IMR-90 (cell line): ENCODE results near the gene MLLT3. TPM values are rescaled to one million over a fixed set of nuclear protein-coding genes. Genes with fewer than 3 reads are reported as not detected.
A peak's percentile ranks its signal among the peaks of the same experiment; 100 is the strongest.

Experiments
- ATAC-seq: fragments of 200-7000 bp; cut with Tn5 transposase; 2 replicates; pipeline ENCODE4 v1.9.1; 2020; ENCODE audit warnings: low read depth, mild to moderate bottlenecking, moderate library complexity
- BruUV-seq: library from RNA; stranded (reverse); fragments of 400-500 nt; replicated peaks from 2 replicates; lab custom pipeline; 2021; lab: Mats Ljungman, UMichigan
- CTCF ChIA-PET: fragments of 300-600 bp; formaldehyde crosslinking; extraction: SDS; loops from one replicate; lab custom pipeline; 2021; ENCODE audit warnings: antibody characterized with exemption; lab: Yijun Ruan, JAX
- POLR2A ChIA-PET: fragments of 300-600 bp; sonication (Branson Sonifier 250); formaldehyde crosslinking; loops from one replicate; lab custom pipeline; 2022; ENCODE audit warnings: antibody characterized with exemption; ENCODE audit not compliant: unreplicated experiment; lab: Charles Lee
- DNase-seq: peaks from one replicate; pipeline ENCODE4 v3.0.0; 2013
- H2AFZ ChIP-seq: replicated peaks from 2 replicates; pipeline ENCODE3; 2013; ENCODE audit warnings: low read length, mild to moderate bottlenecking; ENCODE audit not compliant: poor library complexity
- H2AK5ac ChIP-seq: 2 replicates; pipeline ENCODE4 v1.6.1; 2013; ENCODE audit warnings: low read depth, low read length, inconsistent platforms
- H2AK9ac ChIP-seq: replicated peaks from 2 replicates; pipeline ENCODE3; 2013; ENCODE audit warnings: mild to moderate bottlenecking, low read depth, low read length, moderate library complexity; ENCODE audit not compliant: poor library complexity
- H2BK120ac ChIP-seq: 2 replicates; pipeline ENCODE4 v1.6.1; 2013; ENCODE audit warnings: low read depth, low read length, inconsistent platforms
- H2BK15ac ChIP-seq: 3 replicates; pipeline ENCODE4 v1.6.1; 2013; ENCODE audit warnings: low read depth, low read length, inconsistent platforms
- H2BK20ac ChIP-seq: 2 replicates; pipeline ENCODE4 v1.6.1; 2013; ENCODE audit warnings: low read depth, mild to moderate bottlenecking, inconsistent platforms, low read length, moderate library complexity
- H2BK5ac ChIP-seq: 2 replicates; pipeline ENCODE4 v1.6.1; 2013; ENCODE audit warnings: mild to moderate bottlenecking, low read depth, low read length, inconsistent platforms; ENCODE audit not compliant: poor library complexity, severe bottlenecking
- H3K14ac ChIP-seq: replicated peaks from 2 replicates; pipeline ENCODE4 v1.6.1; 2013; ENCODE audit warnings: low read depth, low read length, inconsistent platforms
- H3K18ac ChIP-seq: 2 replicates; pipeline ENCODE4 v1.6.1; 2013; ENCODE audit warnings: low read depth, low read length, control low read depth
- H3K23ac ChIP-seq: 2 replicates; pipeline ENCODE4 v1.6.1; 2013; ENCODE audit warnings: low read depth, low read length, inconsistent platforms
- H3K27ac ChIP-seq: 2 replicates; pipeline ENCODE4 v1.5.1; 2013; ENCODE audit warnings: mild to moderate bottlenecking, control low read depth, low read length; ENCODE audit not compliant: insufficient read depth
- H3K27me3 ChIP-seq: 2 replicates; pipeline ENCODE4 v1.6.1; 2013; ENCODE audit warnings: low read length; ENCODE audit not compliant: control insufficient read depth, insufficient read depth
- H3K36me3 ChIP-seq: 2 replicates; pipeline ENCODE4 v1.6.1; 2013; ENCODE audit warnings: low read length, mixed read lengths; ENCODE audit not compliant: control insufficient read depth, insufficient read depth
- H3K4ac ChIP-seq: 2 replicates; pipeline ENCODE4 v1.6.1; 2013; ENCODE audit warnings: low read depth, low read length, inconsistent platforms
- H3K4me1 ChIP-seq: 2 replicates; pipeline ENCODE4 v1.6.1; 2013; ENCODE audit warnings: low read length, mixed read lengths; ENCODE audit not compliant: control insufficient read depth, insufficient read depth
- H3K4me2 ChIP-seq: 2 replicates; pipeline ENCODE4 v1.6.1; 2013; ENCODE audit warnings: low read depth, mild to moderate bottlenecking, control low read depth, low read length, moderate library complexity
- H3K4me3 ChIP-seq: 2 replicates; pipeline ENCODE4 v1.5.1; 2013; ENCODE audit warnings: low read depth, mild to moderate bottlenecking, control low read depth, low read length, moderate library complexity; ENCODE audit not compliant: insufficient read depth
- H3K56ac ChIP-seq: 2 replicates; pipeline ENCODE4 v1.6.1; 2013; ENCODE audit warnings: low read length, inconsistent platforms; ENCODE audit not compliant: insufficient read depth; ENCODE audit errors: extremely low read depth
- H3K79me1 ChIP-seq, 2 experiments: 2 replicates each; pipeline ENCODE4 v1.6.1; 2013; ENCODE audit warnings: low read length in 2 of 2, inconsistent platforms in 1 of 2, low read depth in 1 of 2
- H3K9ac ChIP-seq: 2 replicates; pipeline ENCODE4 v1.6.1; 2013; ENCODE audit warnings: low read depth, low read length, control low read depth
- H3K9me1 ChIP-seq: 2 replicates; pipeline ENCODE4 v1.6.1; 2013; ENCODE audit warnings: low read length, inconsistent platforms; ENCODE audit not compliant: insufficient read depth
- H3K9me3 ChIP-seq: 2 replicates; pipeline ENCODE4 v1.6.1; 2013; ENCODE audit warnings: low read length; ENCODE audit not compliant: control insufficient read depth, insufficient read depth
- H4K20me1 ChIP-seq: 2 replicates; pipeline ENCODE4 v1.6.1; 2013; ENCODE audit warnings: low read length, inconsistent platforms; ENCODE audit not compliant: insufficient read depth
- H4K5ac ChIP-seq: 2 replicates; pipeline ENCODE4 v1.6.1; 2013; ENCODE audit warnings: mild to moderate bottlenecking, low read depth, low read length, control low read depth
- H4K8ac ChIP-seq, 2 experiments: 2 replicates each; pipeline ENCODE4 v1.6.1; 2013; ENCODE audit warnings: low read depth in 2 of 2, low read length in 2 of 2, control low read depth in 1 of 2, inconsistent platforms in 1 of 2
- H4K91ac ChIP-seq: 2 replicates; pipeline ENCODE4 v1.6.1; 2013; ENCODE audit warnings: low read depth, low read length, inconsistent platforms; ENCODE audit not compliant: insufficient read depth
- FOS ChIP-seq: fragments of 150-350 bp; IDR thresholded peaks from 2 replicates; pipeline ENCODE4 v1.6.1; 2016; ENCODE audit warnings: low read depth, low read length
- POLR2A ChIP-seq: IDR thresholded peaks from 2 replicates; pipeline ENCODE4 v1.6.1; 2012; ENCODE audit warnings: mild to moderate bottlenecking, low read depth, low read length
- WGBS, 2 experiments: methylation state at CpG; one replicate each; pipeline versions ENCODE4 v1.1.5 to v1.1.7; 2013; ENCODE audit warnings: missing lambda C conversion rate in 2 of 2; ENCODE audit not compliant: insufficient read length in 1 of 2; ENCODE audit errors: extremely low coverage in 2 of 2; 5-methylcytosine and 5-hydroxymethylcytosine counted together
- dilution Hi-C: fragments of 300-500 bp; cut with HindIII; formaldehyde crosslinking; loops from one replicate; pipeline ENCODE4 v1.14.3; 2018; ENCODE audit warnings: low sequenced_read_pairs; ENCODE audit not compliant: unreplicated experiment
- in situ Hi-C: fragments of 300-500 bp; cut with MboI; formaldehyde crosslinking; loops from 3 replicates; pipeline ENCODE4 v1.14.3; 2019; ENCODE audit warnings: low sequenced_read_pairs, inconsistent platforms, mixed read lengths
- intact Hi-C: fragments of 100-400 bp; cut with micrococcal nuclease; formaldehyde crosslinking; loops from 2 replicates; pipeline ENCODE4 v1.10.0; 2022
- polyA plus RNA-seq, 3 experiments: library from polyadenylated mRNA; depleted of rRNA; stranded (reverse); fragments of >200 nt; gene quantifications; 2 replicates each; pipeline ENCODE4 v1.2.3, GENCODE V29; 2012; ENCODE audit warnings: low replicate concordance in 1 of 3
- total RNA-seq: library from RNA; depleted of rRNA; stranded (reverse); fragments of >200 nt; gene quantifications from 2 replicates; pipeline ENCODE4 v1.2.3, GENCODE V29; 2012
- TF ChIP-seq, protein P1 (sequence below): fragments of 150-350 bp; IDR thresholded peaks from 2 replicates; pipeline ENCODE4 v1.6.1; 2017; ENCODE audit warnings: mild to moderate bottlenecking, antibody characterized with exemption, low read length, low read depth
- TF ChIP-seq, protein P2 (sequence below): conservative IDR thresholded peaks from 2 replicates; pipeline ENCODE4 v1.5.1; 2012; ENCODE audit warnings: mild to moderate bottlenecking, low read depth, low read length, improper control_type of control experiment

MLLT3 gene
- total and polyA plus RNA-seq, 2 of the 4 experiments (the other 2 are of a cell fraction), result 10.4 to 21.1 TPM

DNA sequence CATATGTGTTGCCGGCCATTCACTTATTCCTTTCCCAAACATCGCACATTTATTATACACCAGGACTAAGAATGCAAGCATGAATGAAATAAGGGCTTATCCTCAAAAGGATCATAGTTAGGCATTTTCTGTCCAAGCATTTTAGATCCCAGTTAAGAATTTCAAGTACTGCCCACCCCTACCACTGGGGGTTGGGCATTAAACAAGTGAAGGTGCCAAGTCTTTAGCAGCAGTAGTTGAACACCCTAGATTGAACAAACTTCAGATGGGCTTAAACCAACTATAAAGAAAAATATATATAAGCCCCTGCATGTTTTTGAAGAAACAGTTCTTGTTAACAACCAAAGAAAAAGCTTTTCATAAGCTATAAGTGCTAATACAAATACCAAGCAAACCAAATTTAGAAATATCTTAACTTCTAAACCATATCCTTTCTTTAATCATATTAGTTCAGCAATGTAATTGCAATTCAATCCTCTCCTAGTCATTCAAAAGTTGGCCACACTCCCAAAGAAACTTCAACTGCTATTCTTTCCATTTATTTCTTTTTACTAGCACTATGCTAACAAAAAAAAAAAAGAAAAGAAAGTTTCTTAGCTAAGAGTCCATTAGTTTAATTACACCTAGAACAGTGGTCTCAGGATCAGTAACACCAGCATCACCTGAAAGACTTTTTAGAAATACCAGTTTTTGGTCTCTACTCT, 149.8 kb downstream of the MLLT3 start:
- ATAC-seq (no peak), DNase-seq (peak; percentile 28)
- no peak overlapping the region for H4K5ac ChIP-seq
- no peak overlapping the region for H3K56ac ChIP-seq
- H4K8ac ChIP-seq, result no peak overlapping the region
- TF ChIP-seq POLR2A (no peak), FOS (no peak)
- TF ChIP-seq, protein P1, sequence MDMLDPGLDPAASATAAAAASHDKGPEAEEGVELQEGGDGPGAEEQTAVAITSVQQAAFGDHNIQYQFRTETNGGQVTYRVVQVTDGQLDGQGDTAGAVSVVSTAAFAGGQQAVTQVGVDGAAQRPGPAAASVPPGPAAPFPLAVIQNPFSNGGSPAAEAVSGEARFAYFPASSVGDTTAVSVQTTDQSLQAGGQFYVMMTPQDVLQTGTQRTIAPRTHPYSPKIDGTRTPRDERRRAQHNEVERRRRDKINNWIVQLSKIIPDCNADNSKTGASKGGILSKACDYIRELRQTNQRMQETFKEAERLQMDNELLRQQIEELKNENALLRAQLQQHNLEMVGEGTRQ, result no peak
- TF ChIP-seq, protein P2, sequence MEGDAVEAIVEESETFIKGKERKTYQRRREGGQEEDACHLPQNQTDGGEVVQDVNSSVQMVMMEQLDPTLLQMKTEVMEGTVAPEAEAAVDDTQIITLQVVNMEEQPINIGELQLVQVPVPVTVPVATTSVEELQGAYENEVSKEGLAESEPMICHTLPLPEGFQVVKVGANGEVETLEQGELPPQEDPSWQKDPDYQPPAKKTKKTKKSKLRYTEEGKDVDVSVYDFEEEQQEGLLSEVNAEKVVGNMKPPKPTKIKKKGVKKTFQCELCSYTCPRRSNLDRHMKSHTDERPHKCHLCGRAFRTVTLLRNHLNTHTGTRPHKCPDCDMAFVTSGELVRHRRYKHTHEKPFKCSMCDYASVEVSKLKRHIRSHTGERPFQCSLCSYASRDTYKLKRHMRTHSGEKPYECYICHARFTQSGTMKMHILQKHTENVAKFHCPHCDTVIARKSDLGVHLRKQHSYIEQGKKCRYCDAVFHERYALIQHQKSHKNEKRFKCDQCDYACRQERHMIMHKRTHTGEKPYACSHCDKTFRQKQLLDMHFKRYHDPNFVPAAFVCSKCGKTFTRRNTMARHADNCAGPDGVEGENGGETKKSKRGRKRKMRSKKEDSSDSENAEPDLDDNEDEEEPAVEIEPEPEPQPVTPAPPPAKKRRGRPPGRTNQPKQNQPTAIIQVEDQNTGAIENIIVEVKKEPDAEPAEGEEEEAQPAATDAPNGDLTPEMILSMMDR, result no peak
- H3K9ac ChIP-seq, result no peak overlapping the region
- H3K14ac ChIP-seq, result no peak overlapping the region
- no peak overlapping the region for H2BK20ac ChIP-seq
- no peak overlapping the region for H3K18ac ChIP-seq
- no peaks in the 10 kb centered on the region for H4K20me1 ChIP-seq
- no peak overlapping the region for H4K91ac ChIP-seq
- CTCF ChIA-PET, result no interaction called here
- H3K9me1 ChIP-seq, result no peaks in the 10 kb centered on the region
- H2AK5ac ChIP-seq, result no peak overlapping the region
- dilution Hi-C loops (no loop called here), intact Hi-C loops (no loop called here), in situ Hi-C loops (no loop called here)
- no TSS peak for BruUV-seq
- no peak overlapping the region for H3K4ac ChIP-seq
- H2AFZ ChIP-seq, result no peak overlapping the region
- no CpG with 5 or more reads among the region's 2 CpGs for WGBS, 2 experiments
- no peaks in the 10 kb centered on the region for H3K36me3 ChIP-seq
- H3K27me3 ChIP-seq, result no peaks in the 10 kb centered on the region
- no peak overlapping the region for H3K23ac ChIP-seq
- no peak overlapping the region for H2BK5ac ChIP-seq
- no peak overlapping the region for H2BK120ac ChIP-seq
- no peak overlapping the region for H3K4me3 ChIP-seq
- no peak overlapping the region for H3K4me2 ChIP-seq
- H3K27ac ChIP-seq, result no peak overlapping the region
- H2AK9ac ChIP-seq, result no peak overlapping the region
- peaks cover 0 to 10% of the 10 kb centered on the region in 2 experiments; a peak in 2 of 4 replicates for H3K79me1 ChIP-seq
- H2BK15ac ChIP-seq, result no peak overlapping the region
- POLR2A ChIA-PET, result no interaction called here
- no peaks in the 10 kb centered on the region for H3K9me3 ChIP-seq
- no peaks in the 10 kb centered on the region for H3K4me1 ChIP-seq
